Measurements from ENCODE around the gene TEX2. TPM values are rescaled to one million over a fixed set of nuclear protein-coding genes. Genes with fewer than 3 reads are reported as not detected.

Gene TEX2
- polyA plus RNA-seq, 1 donor (not counting 4 experiments of a cell fraction or from before 2014, with no cell fraction given), result 44.4 TPM

DNA sequence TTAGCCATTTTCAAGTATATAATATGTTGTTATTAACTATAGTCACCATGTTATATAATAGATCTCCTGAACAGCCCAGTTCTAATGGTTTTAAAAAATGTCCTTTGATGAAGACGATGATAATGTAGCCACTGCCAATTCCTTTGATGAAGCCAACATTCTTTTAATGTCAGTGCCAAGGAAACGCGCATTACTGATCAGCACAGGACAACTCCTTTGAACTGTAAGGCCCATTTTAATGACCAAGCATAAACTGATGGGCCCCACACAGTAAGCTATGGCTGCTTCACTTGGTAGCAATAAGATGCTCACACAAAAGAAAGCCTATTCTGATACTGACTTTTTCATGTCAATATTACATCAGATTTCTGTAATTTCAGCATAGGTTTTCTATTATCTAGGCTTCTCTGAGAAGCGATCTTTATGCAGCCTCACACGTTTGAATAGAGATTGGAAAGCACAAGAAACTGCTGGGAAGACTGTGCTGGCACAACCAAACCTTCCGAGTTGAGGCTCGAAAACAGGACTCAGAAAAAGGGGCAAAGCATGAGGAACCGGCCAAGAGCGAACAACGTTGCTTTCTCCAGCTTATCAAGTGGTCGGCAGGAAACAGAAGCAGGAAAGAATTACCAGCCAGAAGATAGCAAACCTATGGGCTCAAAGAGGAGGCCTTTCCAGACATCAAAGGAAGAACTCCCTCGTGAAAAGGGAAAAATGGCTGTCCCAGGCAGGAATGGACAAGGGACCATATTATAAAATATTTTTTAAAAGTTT is 152.5 kb downstream of the TEX2 start:
- peaks cover 8% of the 10 kb centered on the region for H3K79me2 ChIP-seq (ENCODE audit: control insufficient read depth, insufficient read depth, low read length)
- H3K9me1 ChIP-seq (ENCODE audit: control insufficient read depth, extremely low read depth, insufficient read depth, low read length), result no peaks in the 10 kb centered on the region
- TF ChIP-seq, protein P1, sequence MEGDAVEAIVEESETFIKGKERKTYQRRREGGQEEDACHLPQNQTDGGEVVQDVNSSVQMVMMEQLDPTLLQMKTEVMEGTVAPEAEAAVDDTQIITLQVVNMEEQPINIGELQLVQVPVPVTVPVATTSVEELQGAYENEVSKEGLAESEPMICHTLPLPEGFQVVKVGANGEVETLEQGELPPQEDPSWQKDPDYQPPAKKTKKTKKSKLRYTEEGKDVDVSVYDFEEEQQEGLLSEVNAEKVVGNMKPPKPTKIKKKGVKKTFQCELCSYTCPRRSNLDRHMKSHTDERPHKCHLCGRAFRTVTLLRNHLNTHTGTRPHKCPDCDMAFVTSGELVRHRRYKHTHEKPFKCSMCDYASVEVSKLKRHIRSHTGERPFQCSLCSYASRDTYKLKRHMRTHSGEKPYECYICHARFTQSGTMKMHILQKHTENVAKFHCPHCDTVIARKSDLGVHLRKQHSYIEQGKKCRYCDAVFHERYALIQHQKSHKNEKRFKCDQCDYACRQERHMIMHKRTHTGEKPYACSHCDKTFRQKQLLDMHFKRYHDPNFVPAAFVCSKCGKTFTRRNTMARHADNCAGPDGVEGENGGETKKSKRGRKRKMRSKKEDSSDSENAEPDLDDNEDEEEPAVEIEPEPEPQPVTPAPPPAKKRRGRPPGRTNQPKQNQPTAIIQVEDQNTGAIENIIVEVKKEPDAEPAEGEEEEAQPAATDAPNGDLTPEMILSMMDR (optimal IDR thresholded peaks at IDR 0.05 in 1 of 3, IDR thresholded peaks at IDR 0.05 in 1 of 3, conservative IDR thresholded peaks at IDR 0.05 in 1 of 3; ENCODE audit: extremely low read depth in 1 of 3, insufficient read depth in 2 of 3, low read length in 3 of 3), result no peak
- TF ChIP-seq EZH2 (IDR thresholded peaks at IDR 0.05; ENCODE audit: low read length), result no peak
- no peak overlapping the region for H3K9ac ChIP-seq (ENCODE audit: control insufficient read depth, extremely low read depth, insufficient read depth, low read length)
- DNase-seq (ENCODE audit: low read depth, low spot score) (no peak), FAIRE-seq (no peak)
- H2AFZ ChIP-seq (ENCODE audit: control insufficient read depth, low read length), result no peak overlapping the region
- peaks cover 38% of the 10 kb centered on the region for H3K4me1 ChIP-seq (ENCODE audit: control insufficient read depth, extremely low read depth, insufficient read depth, low read length)
- H3K27ac ChIP-seq (ENCODE audit: control insufficient read depth, insufficient read depth, low read length), result no peak overlapping the region
- H3K4me2 ChIP-seq (ENCODE audit: control insufficient read depth, extremely low read depth, insufficient read depth, low read depth, low read length), result no peak overlapping the region
- peaks cover 0 to 1% of the 10 kb centered on the region in 2 experiments for H3K36me3 ChIP-seq (ENCODE audit: control insufficient read depth in 2 of 2, extremely low read depth in 1 of 2, insufficient read depth in 2 of 2, low read length in 2 of 2)
- no peaks in the 10 kb centered on the region for H4K20me1 ChIP-seq (ENCODE audit: control insufficient read depth, extremely low read depth, insufficient read depth, low read length)
- no peak overlapping the region for H3K4me3 ChIP-seq (ENCODE audit: control insufficient read depth in 2 of 3, extremely low read depth in 1 of 3, insufficient read depth in 2 of 3, low read depth in 1 of 3, low read length in 3 of 3)
- no peaks in the 10 kb centered on the region for H3K27me3 ChIP-seq (ENCODE audit: control insufficient read depth, extremely low read depth, insufficient read depth, low read length)
- dilution Hi-C loops (cut with MboI; ENCODE audit: extremely low pct_ligation_motif_present, low sequenced_read_pairs), result no loop called here
- H3K9me3 ChIP-seq (ENCODE audit: control insufficient read depth, low read depth, low read length), result no peaks in the 10 kb centered on the region

DNA sequence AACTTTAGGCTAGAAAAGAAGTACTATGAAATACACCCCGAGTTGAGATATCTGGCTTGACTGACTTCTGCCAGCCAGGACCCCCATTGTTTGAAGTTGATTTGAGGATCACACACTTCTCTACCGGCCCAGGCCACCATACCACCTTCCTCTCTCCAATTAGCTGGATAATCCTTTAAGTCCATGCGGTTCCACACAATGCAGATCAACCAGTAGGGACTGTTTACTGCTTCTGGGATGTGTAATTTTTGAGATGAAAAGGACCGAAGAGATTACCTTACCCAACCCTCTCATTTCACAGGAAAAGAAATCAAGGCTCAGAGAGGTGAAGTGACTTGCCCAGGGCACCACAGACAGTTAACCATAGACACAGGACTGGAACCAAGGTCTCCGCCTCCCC is 153.7 kb downstream of the TEX2 start:
- Histone ChIP-seq H3K27ac (ENCODE audit: control insufficient read depth, insufficient read depth, low read length) (no peak overlapping the region), H3K27me3 (ENCODE audit: control insufficient read depth, extremely low read depth, insufficient read depth, low read length) (no peaks in the 10 kb centered on the region), H3K4me3 (ENCODE audit: control insufficient read depth in 2 of 3, extremely low read depth in 1 of 3, insufficient read depth in 2 of 3, low read depth in 1 of 3, low read length in 3 of 3) (no peak overlapping the region), H3K9me3 (ENCODE audit: control insufficient read depth, low read depth, low read length) (no peaks in the 10 kb centered on the region), H2AFZ (ENCODE audit: control insufficient read depth, low read length) (no peak overlapping the region), H3K9me1 (ENCODE audit: control insufficient read depth, extremely low read depth, insufficient read depth, low read length) (no peaks in the 10 kb centered on the region), H3K79me2 (ENCODE audit: control insufficient read depth, insufficient read depth, low read length) (peaks cover 14% of the 10 kb centered on the region), H3K4me1 (ENCODE audit: control insufficient read depth, extremely low read depth, insufficient read depth, low read length) (peaks cover 30% of the 10 kb centered on the region), H4K20me1 (ENCODE audit: control insufficient read depth, extremely low read depth, insufficient read depth, low read length) (no peaks in the 10 kb centered on the region), H3K4me2 (ENCODE audit: control insufficient read depth, extremely low read depth, insufficient read depth, low read depth, low read length) (no peak overlapping the region), H3K36me3 (ENCODE audit: control insufficient read depth in 2 of 2, extremely low read depth in 1 of 2, insufficient read depth in 2 of 2, low read length in 2 of 2) (peaks cover 1 to 3% of the 10 kb centered on the region in 2 experiments), H3K9ac (ENCODE audit: control insufficient read depth, extremely low read depth, insufficient read depth, low read length) (no peak overlapping the region)
- dilution Hi-C loops (cut with MboI; ENCODE audit: extremely low pct_ligation_motif_present, low sequenced_read_pairs), result no loop called here
- DNase-seq (ENCODE audit: low read depth, low spot score) (no peak), FAIRE-seq (no peak)
- TF ChIP-seq, protein P1 (optimal IDR thresholded peaks at IDR 0.05 in 1 of 3, IDR thresholded peaks at IDR 0.05 in 1 of 3, conservative IDR thresholded peaks at IDR 0.05 in 1 of 3; ENCODE audit: extremely low read depth in 1 of 3, insufficient read depth in 2 of 3, low read length in 3 of 3), result no peak
- TF ChIP-seq EZH2 (IDR thresholded peaks at IDR 0.05; ENCODE audit: low read length), result no peak

Data from keratinocyte (primary cell).